Measurements from ENCODE around the gene CDR2. TPM values are rescaled to one million over a fixed set of nuclear protein-coding genes. Genes with fewer than 3 reads are reported as not detected.

CDR2 gene
- total and polyA plus RNA-seq, 11 donors = 3.7 to 12.4 (median 6.0) TPM

- peaks cover 0 to 8% (median 1%) of the 10 kb centered on the region in 12 donors for H3K4me1 ChIP-seq
- DNase-seq = peak in 3 of 5 donors; percentile 47 to 68 (median 59)
- no peak overlapping the region for H3K4me3 ChIP-seq
- H3K36me3 ChIP-seq = peaks cover 0 to 96% (median 81%) of the 10 kb centered on the region in 9 donors
- WGBS, 4 donors = 42 to 50% (median 45%) methylated on average over 15 to 16 of the region's 16 CpGs
- intact Hi-C loops (cut with DNase I) = loop anchor here in 2 of 10 donors (5.0 to 10.0 kb wide), 3 partner anchors 36 to 1167 kb away; partner anchors contain the start of genes CDR2 (in 1 of the 2), DNAH3 (in 1 of the 2) and LDAF1 (in 1 of the 2)
- no peak overlapping the region for H3K27ac ChIP-seq
- TF ChIP-seq, protein P1, sequence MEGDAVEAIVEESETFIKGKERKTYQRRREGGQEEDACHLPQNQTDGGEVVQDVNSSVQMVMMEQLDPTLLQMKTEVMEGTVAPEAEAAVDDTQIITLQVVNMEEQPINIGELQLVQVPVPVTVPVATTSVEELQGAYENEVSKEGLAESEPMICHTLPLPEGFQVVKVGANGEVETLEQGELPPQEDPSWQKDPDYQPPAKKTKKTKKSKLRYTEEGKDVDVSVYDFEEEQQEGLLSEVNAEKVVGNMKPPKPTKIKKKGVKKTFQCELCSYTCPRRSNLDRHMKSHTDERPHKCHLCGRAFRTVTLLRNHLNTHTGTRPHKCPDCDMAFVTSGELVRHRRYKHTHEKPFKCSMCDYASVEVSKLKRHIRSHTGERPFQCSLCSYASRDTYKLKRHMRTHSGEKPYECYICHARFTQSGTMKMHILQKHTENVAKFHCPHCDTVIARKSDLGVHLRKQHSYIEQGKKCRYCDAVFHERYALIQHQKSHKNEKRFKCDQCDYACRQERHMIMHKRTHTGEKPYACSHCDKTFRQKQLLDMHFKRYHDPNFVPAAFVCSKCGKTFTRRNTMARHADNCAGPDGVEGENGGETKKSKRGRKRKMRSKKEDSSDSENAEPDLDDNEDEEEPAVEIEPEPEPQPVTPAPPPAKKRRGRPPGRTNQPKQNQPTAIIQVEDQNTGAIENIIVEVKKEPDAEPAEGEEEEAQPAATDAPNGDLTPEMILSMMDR (IDR thresholded peaks at IDR 0.05) = peak; percentile 85 to 97 (median 88)
- TF ChIP-seq POLR2A (IDR thresholded peaks at IDR 0.05) = no peak
- no peaks in the 10 kb centered on the region for H3K9me3 ChIP-seq
- no peaks in the 10 kb centered on the region for H3K27me3 ChIP-seq
- peak; percentile 25 to 74 (median 52) for ATAC-seq
These were observed 52.9 kb downstream of the CDR2 start for GRCh38 chr16:22321340-22322001.

- Histone ChIP-seq H3K36me3 (peaks cover 0 to 96% (median 81%) of the 10 kb centered on the region in 9 donors), H3K4me3 (no peak overlapping the region), H3K27ac (no peak overlapping the region), H3K4me1 (peaks cover 0 to 8% (median 1%) of the 10 kb centered on the region in 12 donors), H3K27me3 (no peaks in the 10 kb centered on the region), H3K9me3 (no peaks in the 10 kb centered on the region)
- WGBS, 4 donors = 78 to 84% (median 79%) methylated on average over 13 of the region's 13 CpGs
- intact Hi-C loops (cut with DNase I) = loop anchor here in 2 of 10 donors (5.0 to 10.0 kb wide), 3 partner anchors 37 to 1166 kb away; partner anchors contain the start of genes CDR2 (in 1 of the 2), DNAH3 (in 1 of the 2) and LDAF1 (in 1 of the 2)
- ATAC-seq (no peak), DNase-seq (no peak)
- TF ChIP-seq POLR2A (IDR thresholded peaks at IDR 0.05) = no peak
- TF ChIP-seq, protein P1 (IDR thresholded peaks at IDR 0.05) = no peak
These were observed 53.7 kb downstream of the CDR2 start for GRCh38 chr16:22320572-22321339.

DNA sequence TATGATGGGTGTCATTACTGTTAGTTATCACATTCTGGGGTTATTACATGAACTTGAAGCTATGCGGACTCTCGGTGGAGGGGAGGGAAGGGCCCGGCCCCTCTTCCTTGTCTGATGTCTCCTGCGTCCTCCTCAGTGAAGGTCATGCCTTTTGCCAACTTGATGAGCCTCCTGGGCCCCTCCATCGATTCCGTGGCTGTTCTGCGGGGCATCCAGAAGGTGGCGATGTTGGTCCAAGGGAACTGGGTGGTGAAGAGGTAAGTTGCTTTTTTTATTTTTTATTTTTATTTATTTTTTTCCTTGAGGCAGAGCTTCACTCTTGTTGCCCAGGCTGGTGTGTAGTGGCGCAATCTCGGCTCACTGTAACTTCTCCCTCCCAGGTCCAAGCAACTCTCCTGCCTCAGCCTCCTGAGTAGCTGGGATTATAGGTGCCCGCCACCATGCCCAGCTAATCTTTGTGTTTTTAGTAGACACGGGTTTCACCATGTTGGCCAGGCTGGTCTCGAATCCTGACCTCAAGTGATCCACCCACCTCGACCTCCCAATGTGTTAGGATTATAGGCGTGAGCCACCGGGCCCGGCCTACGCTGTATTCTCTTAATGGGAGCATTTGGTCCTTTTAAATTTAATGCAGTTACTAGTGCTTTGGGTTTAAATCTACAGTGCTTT is 55.6 kb downstream of the CDR2 start:
- intact Hi-C loops (cut with DNase I) = loop anchor here in 2 of 10 donors (10.0 kb wide), 2 partner anchors 56 to 1164 kb away; partner anchors contain the start of genes CDR2 (in 1 of the 2), DNAH3 (in 1 of the 2) and LDAF1 (in 1 of the 2)
- H3K27ac ChIP-seq = no peak overlapping the region
- no peak overlapping the region for H3K4me3 ChIP-seq
- no peak for TF ChIP-seq POLR2A (IDR thresholded peaks at IDR 0.05)
- TF ChIP-seq, protein P1 (IDR thresholded peaks at IDR 0.05) = peak; percentile 22 to 55 (median 46)
- H3K9me3 ChIP-seq = no peaks in the 10 kb centered on the region
- no peak for DNase-seq
- H3K36me3 ChIP-seq = peaks cover 0 to 96% (median 84%) of the 10 kb centered on the region in 9 donors
- no peaks in the 10 kb centered on the region for H3K27me3 ChIP-seq
- H3K4me1 ChIP-seq = peaks cover 0 to 8% (median 1%) of the 10 kb centered on the region in 12 donors
- 73 to 77% (median 75%) methylated on average over 18 of the region's 18 CpGs for WGBS, 4 donors
- ATAC-seq = no peak

Measured in heart left ventricle (tissue), 16 donors.